Peyer's patch (tissue), 4 donors: Measurements from ENCODE around the gene POLK.

Experiments
- POLR2A ChIP-seq, 2 donors: fragments of 450-650 bp; IDR thresholded peaks; one replicate each; pipeline ENCODE4 v1.5.1; 2017; ENCODE audit warnings: antibody characterized with exemption in 2 of 2, mild to moderate bottlenecking in 2 of 2, moderate library complexity in 2 of 2
- TF ChIP-seq, protein P1 (sequence below), 6 experiments: fragments of 450-650 bp in 4 of 6; fragments of 200-600 bp in 2 of 6; sonication (generic) in 1 of 6; IDR thresholded peaks; one replicate each; pipeline ENCODE4 v1.5.1; 2017 to 2019; ENCODE audit warnings: antibody characterized with exemption in 6 of 6, mild to moderate bottlenecking in 3 of 6, moderate library complexity in 1 of 6

DNA sequence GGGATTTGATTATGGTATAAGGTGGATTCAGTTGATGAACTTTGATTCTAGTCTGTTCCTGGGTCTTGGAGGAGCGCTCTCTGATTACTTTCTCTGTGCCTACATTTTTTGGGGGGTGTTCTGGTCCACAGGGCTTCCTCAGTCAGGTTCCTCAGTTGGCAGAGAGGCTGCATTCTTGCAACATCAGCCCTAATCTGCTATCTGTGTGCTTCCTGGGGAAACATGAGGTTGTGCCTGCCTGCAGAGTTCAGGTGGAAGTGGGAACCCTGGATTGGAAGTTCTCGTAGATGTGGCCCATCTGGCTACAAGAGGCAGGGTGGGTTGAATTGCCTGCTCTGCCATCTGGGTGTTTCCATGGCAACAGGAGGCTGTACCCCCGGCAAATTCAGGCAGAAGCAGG, 24.5 kb downstream of the POLK start:
- no peak for TF ChIP-seq POLR2A (IDR thresholded peaks at IDR 0.05)
- TF ChIP-seq, protein P1, sequence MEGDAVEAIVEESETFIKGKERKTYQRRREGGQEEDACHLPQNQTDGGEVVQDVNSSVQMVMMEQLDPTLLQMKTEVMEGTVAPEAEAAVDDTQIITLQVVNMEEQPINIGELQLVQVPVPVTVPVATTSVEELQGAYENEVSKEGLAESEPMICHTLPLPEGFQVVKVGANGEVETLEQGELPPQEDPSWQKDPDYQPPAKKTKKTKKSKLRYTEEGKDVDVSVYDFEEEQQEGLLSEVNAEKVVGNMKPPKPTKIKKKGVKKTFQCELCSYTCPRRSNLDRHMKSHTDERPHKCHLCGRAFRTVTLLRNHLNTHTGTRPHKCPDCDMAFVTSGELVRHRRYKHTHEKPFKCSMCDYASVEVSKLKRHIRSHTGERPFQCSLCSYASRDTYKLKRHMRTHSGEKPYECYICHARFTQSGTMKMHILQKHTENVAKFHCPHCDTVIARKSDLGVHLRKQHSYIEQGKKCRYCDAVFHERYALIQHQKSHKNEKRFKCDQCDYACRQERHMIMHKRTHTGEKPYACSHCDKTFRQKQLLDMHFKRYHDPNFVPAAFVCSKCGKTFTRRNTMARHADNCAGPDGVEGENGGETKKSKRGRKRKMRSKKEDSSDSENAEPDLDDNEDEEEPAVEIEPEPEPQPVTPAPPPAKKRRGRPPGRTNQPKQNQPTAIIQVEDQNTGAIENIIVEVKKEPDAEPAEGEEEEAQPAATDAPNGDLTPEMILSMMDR (IDR thresholded peaks at IDR 0.05) = no peak
